ENCODE data around the gene CLSTN2.

CLSTN2 gene

GRCh38 chr3:140603766-140604165 is 668.8 kb downstream of the CLSTN2 start:
- TF ChIP-seq REST (IDR thresholded peaks at IDR 0.05; ENCODE audit: insufficient read depth in 1 of 2, low read depth in 2 of 2, low read length in 2 of 2) (no peak), TAF1 (IDR thresholded peaks at IDR 0.05; ENCODE audit: borderline replicate concordance, insufficient read depth, low read length) (no peak), POLR2AphosphoS5 (IDR thresholded peaks at IDR 0.05; ENCODE audit: low read depth, low read length) (no peak), SIN3A (IDR thresholded peaks at IDR 0.05; ENCODE audit: borderline replicate concordance, insufficient read depth, low read length) (no peak), FOXP2 (optimal IDR thresholded peaks at IDR 0.05; ENCODE audit: borderline replicate concordance, extremely low read depth, extremely low read length, insufficient read depth) (no peak)

GRCh38 chr3:140610544-140610943 is 675.6 kb downstream of the CLSTN2 start:
- TF ChIP-seq TAF1 (IDR thresholded peaks at IDR 0.05; ENCODE audit: borderline replicate concordance, insufficient read depth, low read length) = no peak
- TF ChIP-seq SIN3A (IDR thresholded peaks at IDR 0.05; ENCODE audit: borderline replicate concordance, insufficient read depth, low read length) = no peak
- TF ChIP-seq REST (IDR thresholded peaks at IDR 0.05; ENCODE audit: insufficient read depth in 1 of 2, low read depth in 2 of 2, low read length in 2 of 2) = no peak
- no peak for TF ChIP-seq FOXP2 (optimal IDR thresholded peaks at IDR 0.05; ENCODE audit: borderline replicate concordance, extremely low read depth, extremely low read length, insufficient read depth)
- no peak for TF ChIP-seq POLR2AphosphoS5 (IDR thresholded peaks at IDR 0.05; ENCODE audit: low read depth, low read length)

- TF ChIP-seq SIN3A (IDR thresholded peaks at IDR 0.05; ENCODE audit: borderline replicate concordance, insufficient read depth, low read length) (no peak), POLR2AphosphoS5 (IDR thresholded peaks at IDR 0.05; ENCODE audit: low read depth, low read length) (no peak), REST (IDR thresholded peaks at IDR 0.05; ENCODE audit: insufficient read depth in 1 of 2, low read depth in 2 of 2, low read length in 2 of 2) (no peak), TAF1 (IDR thresholded peaks at IDR 0.05; ENCODE audit: borderline replicate concordance, insufficient read depth, low read length) (no peak), FOXP2 (optimal IDR thresholded peaks at IDR 0.05; ENCODE audit: borderline replicate concordance, extremely low read depth, extremely low read length, insufficient read depth) (no peak)
These were observed 679.0 kb downstream of the CLSTN2 start for GRCh38 chr3:140614001-140614400.

GRCh38 chr3:140617135-140617534 is 682.1 kb downstream of the CLSTN2 start:
- no peak for TF ChIP-seq POLR2AphosphoS5 (IDR thresholded peaks at IDR 0.05; ENCODE audit: low read depth, low read length)
- no peak for TF ChIP-seq SIN3A (IDR thresholded peaks at IDR 0.05; ENCODE audit: borderline replicate concordance, insufficient read depth, low read length)
- TF ChIP-seq FOXP2 (optimal IDR thresholded peaks at IDR 0.05; ENCODE audit: borderline replicate concordance, extremely low read depth, extremely low read length, insufficient read depth) = no peak
- no peak for TF ChIP-seq TAF1 (IDR thresholded peaks at IDR 0.05; ENCODE audit: borderline replicate concordance, insufficient read depth, low read length)
- TF ChIP-seq REST (IDR thresholded peaks at IDR 0.05; ENCODE audit: insufficient read depth in 1 of 2, low read depth in 2 of 2, low read length in 2 of 2) = no peak

- TF ChIP-seq FOXP2 (optimal IDR thresholded peaks at IDR 0.05; ENCODE audit: borderline replicate concordance, extremely low read depth, extremely low read length, insufficient read depth) (no peak), SIN3A (IDR thresholded peaks at IDR 0.05; ENCODE audit: borderline replicate concordance, insufficient read depth, low read length) (no peak), TAF1 (IDR thresholded peaks at IDR 0.05; ENCODE audit: borderline replicate concordance, insufficient read depth, low read length) (no peak), POLR2AphosphoS5 (IDR thresholded peaks at IDR 0.05; ENCODE audit: low read depth, low read length) (no peak), REST (IDR thresholded peaks at IDR 0.05; ENCODE audit: insufficient read depth in 1 of 2, low read depth in 2 of 2, low read length in 2 of 2) (no peak)
These were observed 691.9 kb downstream of the CLSTN2 start for GRCh38 chr3:140626856-140627255.
